ENCODE measurements around the gene GPR107.
"Not testable (repeated sequence)": the region's sequence is repeated elsewhere in the genome, so short reads cannot be mapped to it uniquely, and the experiment has no call there.

Gene GPR107

GRCh38 chr9:130053504-130054324 is at the start of gene GPR107:
GPR107 (plus strand) TSS chr9:130053906; CDS start chr9:130053933, 27 bp downstream.
- DNase-seq (ENCODE audit: low read depth, low spot score) = peak; percentile 59

DNA sequence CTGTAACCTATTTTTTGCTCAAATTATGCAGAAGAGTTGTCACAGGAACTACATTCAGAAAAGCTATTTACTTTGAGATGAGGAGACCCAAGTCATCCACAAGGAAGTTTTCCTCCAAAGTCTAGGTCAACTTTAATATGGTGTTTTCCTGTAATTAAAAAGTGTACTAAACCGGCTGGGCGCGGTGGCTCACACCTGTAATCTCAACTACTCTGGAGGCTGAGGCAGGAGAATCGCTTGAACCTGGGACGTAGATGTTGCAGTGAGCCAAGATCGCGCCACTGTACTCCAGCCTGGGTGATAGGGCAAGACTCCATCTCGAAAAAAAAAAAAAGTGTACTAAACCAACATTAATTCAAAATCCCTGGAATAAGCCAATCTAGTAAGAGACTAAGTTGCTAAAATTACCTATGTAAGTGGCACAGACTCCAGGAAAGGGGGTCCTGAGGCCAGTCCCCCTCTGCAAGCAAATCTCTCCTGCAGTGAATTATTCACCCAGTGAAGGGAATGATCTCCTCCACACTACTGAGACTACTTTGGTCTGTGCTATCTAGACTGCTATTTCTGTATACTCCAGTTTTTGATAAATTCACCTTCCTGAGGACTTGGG is 49.7 kb upstream of the GPR107 start:
- no peak for DNase-seq (ENCODE audit: low read depth, low spot score)

- DNase-seq (ENCODE audit: low read depth, low spot score) = not testable (repeated sequence)
Observed at GRCh38 chr9:130006952-130007351, 46.8 kb upstream of the GPR107 start.

GRCh38 chr9:130008538-130008937 is 45.2 kb upstream of the GPR107 start:
- DNase-seq (ENCODE audit: low read depth, low spot score) = no peak

GRCh38 chr9:130009546-130009945 is 44.2 kb upstream of the GPR107 start:
- DNase-seq (ENCODE audit: low read depth, low spot score) = not testable (repeated sequence)

DNA sequence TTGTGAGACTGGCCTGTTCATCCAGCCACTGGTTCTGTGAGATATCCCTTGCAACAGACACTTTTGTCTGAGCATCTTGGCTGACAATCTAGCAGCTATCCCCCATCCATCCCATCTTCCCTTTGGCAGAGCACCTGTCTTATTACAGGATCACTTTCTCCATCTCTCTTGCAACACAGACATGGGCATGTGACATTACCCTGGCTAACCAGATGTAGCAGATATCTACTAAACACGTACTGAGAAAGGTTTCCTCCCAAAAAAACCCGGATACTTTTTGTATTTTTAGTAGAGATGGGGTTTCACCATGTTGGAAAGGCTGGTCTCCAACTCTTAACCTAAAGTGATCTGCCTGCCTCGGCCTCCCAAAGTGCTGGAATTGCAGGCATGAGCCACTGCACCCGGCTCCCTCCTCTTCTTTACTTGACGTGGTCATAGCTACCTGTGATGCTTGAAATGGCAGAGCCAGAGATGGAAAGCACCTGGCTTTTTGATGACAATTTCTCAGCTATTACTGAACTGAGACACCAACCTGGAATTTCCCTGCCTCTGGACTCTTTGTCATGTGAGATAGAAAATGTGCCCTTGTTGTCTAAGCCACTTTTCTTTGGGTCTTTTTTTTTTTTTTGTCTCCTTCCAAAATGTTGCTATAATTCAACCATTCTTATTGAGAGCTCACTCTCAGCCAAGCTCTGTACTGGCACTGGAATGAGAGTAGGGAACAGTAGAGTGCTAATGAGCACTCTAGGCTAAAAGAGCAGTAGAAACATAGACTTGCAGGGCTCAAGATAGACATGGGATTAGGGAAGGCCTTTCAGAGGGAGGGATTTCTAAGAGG is 43.3 kb upstream of the GPR107 start:
- DNase-seq (ENCODE audit: low read depth, low spot score) = no peak

GRCh38 chr9:130013326-130013725 is 40.4 kb upstream of the GPR107 start:
- DNase-seq (ENCODE audit: low read depth, low spot score) = no peak

GRCh38 chr9:130015353-130016019 is 38.2 kb upstream of the GPR107 start:
- DNase-seq (ENCODE audit: low read depth, low spot score) = no peak

GRCh38 chr9:130017076-130017475 is 36.6 kb upstream of the GPR107 start:
- no peak for DNase-seq (ENCODE audit: low read depth, low spot score)

GRCh38 chr9:130017510-130017909 is 36.2 kb upstream of the GPR107 start:
- DNase-seq (ENCODE audit: low read depth, low spot score) = not testable (repeated sequence)

GRCh38 chr9:130018265-130018664 is 35.4 kb upstream of the GPR107 start:
- no peak for DNase-seq (ENCODE audit: low read depth, low spot score)

- no peak for DNase-seq (ENCODE audit: low read depth, low spot score)
Observed at GRCh38 chr9:130020618-130021017, 33.1 kb upstream of the GPR107 start.

DNA sequence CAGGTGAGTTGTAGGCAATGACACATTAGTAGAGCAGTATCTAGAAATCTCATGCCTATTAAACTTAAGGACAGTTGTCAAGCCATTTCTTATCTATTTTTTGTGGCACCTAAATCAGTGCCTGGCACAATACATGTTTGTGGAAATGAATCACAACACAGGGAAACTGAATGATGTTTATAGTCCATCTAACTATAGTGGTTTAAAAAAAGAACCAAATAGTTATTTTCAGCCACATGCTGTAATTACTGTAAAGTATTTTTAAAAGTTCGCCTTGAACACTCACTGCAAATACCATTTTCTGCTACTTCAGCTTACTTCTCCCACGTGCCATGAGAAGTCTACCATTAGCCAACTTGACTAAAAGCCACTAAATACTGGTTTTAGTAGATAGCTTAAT is 32.6 kb upstream of the GPR107 start:
- no peak for DNase-seq (ENCODE audit: low read depth, low spot score)

GRCh38 chr9:130021842-130022241 is 31.9 kb upstream of the GPR107 start:
- not testable (repeated sequence) for DNase-seq (ENCODE audit: low read depth, low spot score)

DNA sequence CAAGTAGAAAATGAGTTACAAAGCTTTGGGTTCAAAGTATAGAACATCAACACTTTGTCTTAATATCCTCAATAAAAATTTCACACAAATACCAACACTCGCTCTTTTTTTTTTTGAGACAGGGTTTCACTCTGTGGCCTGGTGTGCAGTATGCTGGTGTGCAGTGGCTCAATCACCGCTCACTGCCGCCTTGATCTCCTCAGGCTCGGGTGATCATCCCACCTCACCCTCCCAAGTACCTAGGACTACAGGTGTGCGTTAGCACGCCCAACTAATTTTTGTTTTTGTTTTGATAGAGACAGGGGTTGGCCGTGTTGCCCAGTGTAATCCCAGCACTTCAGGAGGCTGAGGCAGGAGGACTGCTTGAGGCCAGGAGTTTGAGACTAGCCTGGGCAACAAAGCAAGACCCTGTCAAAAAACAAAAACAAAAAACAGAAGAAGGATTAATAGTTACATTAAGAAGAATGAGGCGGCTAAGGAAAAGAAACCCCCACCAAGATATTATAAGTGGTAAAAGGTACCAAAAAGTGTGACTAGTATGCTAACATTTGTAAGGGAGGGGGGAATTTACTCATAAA is 31.1 kb upstream of the GPR107 start:
- no peak for DNase-seq (ENCODE audit: low read depth, low spot score)

- DNase-seq (ENCODE audit: low read depth, low spot score) = no peak
Observed at GRCh38 chr9:130023144-130023787, 30.4 kb upstream of the GPR107 start.

DNA sequence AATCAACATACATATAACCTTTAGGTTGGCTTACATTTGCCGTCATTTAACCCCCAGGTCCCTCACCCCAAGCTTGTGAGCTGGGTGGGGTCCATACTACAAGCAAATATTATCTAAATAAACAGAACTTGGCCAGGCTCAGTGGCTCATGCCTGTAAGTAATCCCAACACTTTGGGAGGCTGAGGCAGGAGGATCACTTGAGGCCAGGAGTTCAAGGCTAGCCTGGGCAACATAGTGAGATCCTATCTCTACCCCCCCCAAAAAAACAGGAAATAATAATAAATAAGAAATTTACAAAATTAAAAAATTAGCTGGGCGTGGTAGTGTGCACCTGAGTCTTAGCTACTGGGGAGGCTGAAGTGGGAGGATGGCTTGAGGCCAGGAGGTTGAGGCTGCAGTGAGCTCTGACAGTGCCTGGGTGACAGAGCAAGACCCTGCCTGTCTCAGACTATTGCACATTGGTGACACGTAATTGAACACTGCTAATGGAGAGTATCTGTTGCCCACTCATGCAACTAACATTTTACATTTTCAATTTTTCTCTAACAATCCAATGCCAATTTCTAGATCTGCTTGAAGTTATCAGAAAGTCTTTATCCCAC is 29.6 kb upstream of the GPR107 start:
- no peak for DNase-seq (ENCODE audit: low read depth, low spot score)

DNA sequence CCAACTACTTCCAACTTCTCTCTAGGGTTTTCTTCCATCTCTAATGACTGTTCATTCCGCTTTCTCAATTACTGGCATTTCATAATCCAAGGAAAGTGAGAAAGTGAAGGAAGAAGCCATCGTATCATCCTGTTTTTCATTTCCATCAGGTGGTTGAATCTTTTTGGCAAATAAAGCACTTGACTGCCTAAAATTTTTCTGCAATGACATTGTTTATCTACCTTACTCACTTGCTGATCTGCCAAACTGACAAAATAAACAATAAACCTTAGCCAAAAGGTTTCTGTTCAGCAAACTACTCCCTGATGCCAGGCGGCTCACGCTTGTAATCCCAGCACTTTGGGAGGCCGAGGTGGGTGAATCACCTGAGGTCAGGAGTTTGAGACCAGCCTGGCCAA is 29.1 kb upstream of the GPR107 start:
- DNase-seq (ENCODE audit: low read depth, low spot score) = no peak

- DNase-seq (ENCODE audit: low read depth, low spot score) = no peak
Observed at GRCh38 chr9:130026583-130027340, 26.9 kb upstream of the GPR107 start.
